Cardiac muscle cell (in vitro differentiated cells and primary cell): Measurements from ENCODE around the gene ZNF648. TPM values are rescaled to one million over a fixed set of nuclear protein-coding genes. Genes with fewer than 3 reads are reported as not detected.

Experiments used
- DNase-seq, 2 donors: peaks; one replicate each; pipeline versions ENCODE4 v3.0.0 to v3.0.0-alpha.2; 2010 to 2017; ENCODE audit warnings: low read depth in 1 of 2, low spot score in 1 of 2
- H3K27ac ChIP-seq: fragments of 200-600 bp; sonication (generic); 2 replicates; pipeline ENCODE4 v1.5.1; 2016
- H3K27me3 ChIP-seq: fragments of 200-600 bp; sonication (generic); 2 replicates; pipeline ENCODE4 v1.6.0; 2016; ENCODE audit warnings: control low read depth
- H3K36me3 ChIP-seq: fragments of 200-600 bp; sonication (generic); 2 replicates; pipeline ENCODE4 v1.5.1; 2016; ENCODE audit warnings: control low read depth
- H3K4me1 ChIP-seq: fragments of 200-600 bp; sonication (generic); 2 replicates; pipeline ENCODE4 v1.8.1; 2017; ENCODE audit warnings: low read depth, mild to moderate bottlenecking, mixed run types
- H3K4me3 ChIP-seq: fragments of 200-600 bp; sonication (generic); 2 replicates; pipeline ENCODE4 v1.5.1; 2016; ENCODE audit warnings: mild to moderate bottlenecking
- H3K9me3 ChIP-seq: fragments of 200-600 bp; sonication (generic); 2 replicates; pipeline ENCODE4 v1.5.1; 2017; ENCODE audit warnings: low read depth, mild to moderate bottlenecking, control low read depth
- polyA plus RNA-seq: library from polyadenylated mRNA; unstranded; fragments of >200 nt; fragmentation: Nextera tagmentation; extraction: Ambion mirVana; gene quantifications from 2 replicates; pipeline ENCODE4 v1.2.1, GENCODE V29; 2016
- total RNA-seq: library from RNA; depleted of rRNA; stranded (reverse); fragments of >200 nt; gene quantifications from 2 replicates; pipeline ENCODE4 v1.2.3, GENCODE V29; 2016
- TF ChIP-seq, protein P1 (sequence below): IDR thresholded peaks from 2 replicates; pipeline ENCODE4 v1.5.1; 2012; ENCODE audit warnings: low read depth, mild to moderate bottlenecking, low read length

The ZNF648 gene
- total and polyA plus RNA-seq, 2 experiments from 2014 or later, result 0.12 TPM; not detected in 1

- H3K27ac ChIP-seq, result no peak overlapping the region
- no peaks in the 10 kb centered on the region for H3K4me1 ChIP-seq
- H3K9me3 ChIP-seq, result no peaks in the 10 kb centered on the region
- no peak for DNase-seq
- H3K4me3 ChIP-seq, result no peak overlapping the region
- TF ChIP-seq, protein P1, sequence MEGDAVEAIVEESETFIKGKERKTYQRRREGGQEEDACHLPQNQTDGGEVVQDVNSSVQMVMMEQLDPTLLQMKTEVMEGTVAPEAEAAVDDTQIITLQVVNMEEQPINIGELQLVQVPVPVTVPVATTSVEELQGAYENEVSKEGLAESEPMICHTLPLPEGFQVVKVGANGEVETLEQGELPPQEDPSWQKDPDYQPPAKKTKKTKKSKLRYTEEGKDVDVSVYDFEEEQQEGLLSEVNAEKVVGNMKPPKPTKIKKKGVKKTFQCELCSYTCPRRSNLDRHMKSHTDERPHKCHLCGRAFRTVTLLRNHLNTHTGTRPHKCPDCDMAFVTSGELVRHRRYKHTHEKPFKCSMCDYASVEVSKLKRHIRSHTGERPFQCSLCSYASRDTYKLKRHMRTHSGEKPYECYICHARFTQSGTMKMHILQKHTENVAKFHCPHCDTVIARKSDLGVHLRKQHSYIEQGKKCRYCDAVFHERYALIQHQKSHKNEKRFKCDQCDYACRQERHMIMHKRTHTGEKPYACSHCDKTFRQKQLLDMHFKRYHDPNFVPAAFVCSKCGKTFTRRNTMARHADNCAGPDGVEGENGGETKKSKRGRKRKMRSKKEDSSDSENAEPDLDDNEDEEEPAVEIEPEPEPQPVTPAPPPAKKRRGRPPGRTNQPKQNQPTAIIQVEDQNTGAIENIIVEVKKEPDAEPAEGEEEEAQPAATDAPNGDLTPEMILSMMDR, result no peak
- peaks cover 8% of the 10 kb centered on the region for H3K27me3 ChIP-seq
- no peaks in the 10 kb centered on the region for H3K36me3 ChIP-seq
These were observed 711 bp upstream of the ZNF648 start for GRCh38 chr1:182062223-182062622.

- Histone ChIP-seq H3K4me1 (no peaks in the 10 kb centered on the region), H3K9me3 (no peaks in the 10 kb centered on the region), H3K27me3 (no peaks in the 10 kb centered on the region), H3K4me3 (no peak overlapping the region), H3K36me3 (no peaks in the 10 kb centered on the region), H3K27ac (no peak overlapping the region)
- DNase-seq, result no peak
- TF ChIP-seq, protein P1, result no peak
These were observed 635 bp downstream of the ZNF648 start for GRCh38 chr1:182060877-182061276.

DNA sequence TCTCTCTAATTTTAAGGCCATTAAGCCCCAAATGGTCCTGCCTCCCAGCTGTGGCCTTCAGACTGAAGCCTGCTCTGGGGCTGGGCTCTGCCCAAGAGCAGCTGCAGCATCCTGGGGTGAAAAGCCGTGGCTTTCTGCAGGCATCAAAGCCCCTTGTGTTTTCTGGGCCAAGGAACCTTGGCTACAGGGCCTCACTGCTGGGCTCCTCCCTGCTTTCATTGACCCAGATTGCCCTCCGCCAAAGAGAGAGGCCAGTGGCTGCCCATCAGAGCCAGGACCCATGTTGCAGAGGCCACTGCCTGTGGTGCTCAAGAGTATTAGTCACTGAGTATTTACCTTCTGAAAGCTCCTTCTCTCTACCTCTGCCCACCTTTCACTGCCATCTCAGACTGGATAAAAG is 1.6 kb downstream of the ZNF648 start:
- Histone ChIP-seq H3K27ac (no peak overlapping the region), H3K4me1 (no peaks in the 10 kb centered on the region), H3K9me3 (no peaks in the 10 kb centered on the region), H3K4me3 (no peak overlapping the region), H3K27me3 (no peaks in the 10 kb centered on the region), H3K36me3 (no peaks in the 10 kb centered on the region)
- DNase-seq, result no peak
- TF ChIP-seq, protein P1, result no peak

- no peak overlapping the region for H3K4me3 ChIP-seq
- no peaks in the 10 kb centered on the region for H3K9me3 ChIP-seq
- no peak for DNase-seq
These were observed 4.7 kb downstream of the ZNF648 start for GRCh38 chr1:182056601-182057366.

DNA sequence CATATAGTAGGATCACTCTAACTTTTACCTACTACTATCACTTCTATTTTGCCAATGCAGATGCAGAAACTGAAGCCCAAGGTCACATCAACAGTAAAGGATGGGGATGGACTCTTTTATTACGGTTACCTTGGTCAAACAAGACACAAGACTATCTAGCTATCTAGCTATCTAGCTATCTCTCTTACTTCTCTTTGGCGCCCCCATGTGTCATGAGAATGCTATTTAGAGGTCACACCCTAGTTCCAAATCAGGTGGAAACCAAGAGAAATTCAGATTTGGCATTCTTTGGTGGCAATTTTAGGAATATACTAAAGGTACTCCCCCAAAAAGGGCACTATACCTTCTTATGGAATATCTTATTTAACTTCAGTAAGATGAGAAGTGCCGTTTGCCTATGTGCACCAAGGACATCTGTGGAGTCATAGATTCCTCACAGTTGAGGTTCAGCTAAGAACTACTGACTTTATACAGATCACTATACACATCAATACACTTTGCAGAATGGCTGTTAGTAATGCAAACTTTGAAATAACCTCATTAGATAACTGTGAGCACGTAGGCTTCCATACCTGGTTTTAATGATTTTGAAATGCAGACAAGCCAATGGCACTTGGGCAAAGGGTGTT is 6.7 kb downstream of the ZNF648 start:
- Histone ChIP-seq H3K9me3 (no peaks in the 10 kb centered on the region), H3K36me3 (no peaks in the 10 kb centered on the region), H3K27ac (no peak overlapping the region), H3K27me3 (no peaks in the 10 kb centered on the region), H3K4me1 (no peaks in the 10 kb centered on the region), H3K4me3 (no peak overlapping the region)
- peak; percentile 5 to 36 for DNase-seq
- TF ChIP-seq, protein P1, result peak; percentile 25

More at GRCh38 chr1:182056601-182057366, 4.7 kb downstream of the ZNF648 start:
- Histone ChIP-seq H3K36me3 (no peaks in the 10 kb centered on the region), H3K27me3 (no peaks in the 10 kb centered on the region), H3K4me1 (no peaks in the 10 kb centered on the region), H3K27ac (no peak overlapping the region)
- TF ChIP-seq, protein P1, result no peak
